RPMI8226 (cell line): Measurements from ENCODE around the gene ADSS1.

Source experiments
- DNase-seq: peaks from one replicate; pipeline ENCODE4 v3.0.0-alpha.2; 2015

The ADSS1 gene

DNA sequence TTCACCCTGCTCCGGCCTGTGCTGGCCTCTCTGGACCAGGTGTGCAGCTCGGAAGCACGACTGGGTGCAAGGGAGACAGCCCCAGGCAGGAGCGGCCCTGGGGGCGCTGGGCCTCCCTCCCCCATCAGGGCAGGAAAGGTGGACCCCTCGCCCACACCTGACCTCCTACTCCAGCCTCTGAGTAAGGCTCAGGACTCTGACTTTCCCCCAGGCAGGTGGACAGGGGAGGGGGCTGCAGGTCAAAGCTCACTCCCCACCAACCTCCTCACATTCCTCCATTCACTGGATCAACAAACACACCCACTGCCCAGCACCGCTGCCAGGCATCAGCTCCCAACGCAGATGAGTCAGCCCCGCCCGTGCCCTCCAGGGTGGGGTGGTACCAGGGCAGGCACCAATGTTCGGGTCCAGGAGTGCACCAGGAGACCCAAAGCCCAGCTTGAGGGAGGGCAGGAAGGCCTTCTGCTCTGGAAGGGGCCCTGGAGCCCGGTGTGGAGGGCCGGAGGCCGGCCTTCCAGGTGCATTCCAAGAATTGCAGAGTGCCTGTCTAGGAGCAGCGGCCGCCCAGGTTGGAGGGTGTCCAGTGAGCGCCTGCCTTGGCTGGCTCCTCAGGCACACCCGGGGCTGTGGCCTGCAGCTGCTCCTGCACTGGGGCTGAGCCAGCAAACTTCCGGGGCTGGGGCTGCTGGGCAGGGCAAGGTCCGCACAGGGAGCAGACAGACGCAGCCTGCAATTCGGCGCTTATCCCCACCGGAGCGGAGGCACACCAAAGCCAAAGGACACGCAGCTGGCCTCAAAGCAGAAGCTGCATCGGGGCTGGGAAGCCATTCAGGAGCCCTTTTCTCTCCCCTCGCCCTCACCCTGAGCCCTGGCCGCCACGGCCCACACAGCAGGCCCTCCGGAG is 36.2 kb upstream of the ADSS1 start:
- peak; percentile 75 for DNase-seq

DNA sequence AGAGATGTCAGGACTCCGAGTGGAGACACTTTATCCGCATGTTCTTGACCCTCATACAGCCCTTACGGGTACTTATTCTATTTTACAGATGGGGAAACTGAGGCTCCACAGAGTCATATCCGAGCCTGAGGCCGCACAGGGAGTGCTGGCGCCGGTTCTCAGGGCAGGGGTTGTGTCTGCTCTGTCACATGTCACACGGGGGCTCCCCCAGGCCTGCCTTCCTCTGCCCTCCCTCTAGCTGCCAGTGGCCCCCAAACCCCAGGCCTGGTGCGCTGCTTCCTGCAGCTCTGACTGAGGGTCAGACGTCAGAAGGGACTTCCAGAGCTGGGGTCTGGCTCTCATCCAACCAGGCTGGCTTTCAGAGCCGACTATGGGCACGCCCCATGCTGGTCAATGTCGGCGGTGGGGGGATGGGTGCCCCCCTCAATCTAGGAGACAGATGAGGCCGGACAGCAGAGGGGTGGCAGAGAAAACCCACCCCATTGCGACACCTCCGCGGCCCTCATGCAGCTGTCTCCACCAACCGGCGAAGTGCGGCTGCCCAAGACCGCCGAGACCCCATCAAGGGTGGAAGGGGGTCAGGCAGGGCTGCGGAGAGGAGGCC is 35.4 kb upstream of the ADSS1 start:
- DNase-seq: peak; percentile 37

DNA sequence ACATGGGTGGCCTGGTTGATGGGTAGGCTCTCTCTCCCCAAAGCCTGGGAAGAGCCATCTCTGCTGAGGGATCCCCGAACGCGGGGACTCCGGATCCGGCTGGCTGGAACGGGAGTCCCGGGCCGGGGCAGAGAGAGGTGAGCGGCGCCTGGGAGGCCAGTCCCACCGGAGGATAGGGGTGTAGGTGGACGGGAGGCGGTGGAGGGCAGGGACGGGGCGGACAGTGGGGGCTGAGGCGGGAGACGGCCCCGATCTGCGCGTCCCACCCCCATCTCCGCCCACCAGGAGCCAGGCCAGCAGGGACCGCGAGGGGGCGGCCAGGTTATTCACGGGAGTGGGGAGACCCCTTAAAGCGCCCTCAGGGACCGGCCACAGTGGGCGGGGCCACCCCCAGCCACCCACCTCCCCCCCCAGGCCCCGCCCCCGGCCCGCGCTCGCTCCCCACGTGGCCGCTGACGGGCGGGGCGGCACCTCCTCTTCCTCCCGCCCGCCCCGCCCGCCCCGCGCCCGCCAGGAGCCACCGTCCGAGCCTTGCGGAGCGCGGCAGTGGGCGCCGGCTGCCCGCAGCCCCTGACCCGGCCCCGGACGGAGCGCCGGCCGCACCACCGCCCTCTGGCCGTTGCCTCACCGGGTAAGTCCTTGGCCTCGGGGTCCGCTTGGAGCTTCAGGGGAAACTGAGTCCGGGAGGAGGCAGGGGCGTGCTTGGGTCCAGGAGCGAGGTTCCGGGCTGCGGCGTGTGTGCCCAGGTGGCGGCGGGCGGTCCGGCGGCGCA is 34.7 kb upstream of the ADSS1 start, which contains the start of gene INF2:
Gene INF2 (plus strand): TSS at position 510 of the 772 bp plus-strand sequence. CDS start 11,748 bp downstream, outside the sequence.
- peak; percentile 69 for DNase-seq

DNA sequence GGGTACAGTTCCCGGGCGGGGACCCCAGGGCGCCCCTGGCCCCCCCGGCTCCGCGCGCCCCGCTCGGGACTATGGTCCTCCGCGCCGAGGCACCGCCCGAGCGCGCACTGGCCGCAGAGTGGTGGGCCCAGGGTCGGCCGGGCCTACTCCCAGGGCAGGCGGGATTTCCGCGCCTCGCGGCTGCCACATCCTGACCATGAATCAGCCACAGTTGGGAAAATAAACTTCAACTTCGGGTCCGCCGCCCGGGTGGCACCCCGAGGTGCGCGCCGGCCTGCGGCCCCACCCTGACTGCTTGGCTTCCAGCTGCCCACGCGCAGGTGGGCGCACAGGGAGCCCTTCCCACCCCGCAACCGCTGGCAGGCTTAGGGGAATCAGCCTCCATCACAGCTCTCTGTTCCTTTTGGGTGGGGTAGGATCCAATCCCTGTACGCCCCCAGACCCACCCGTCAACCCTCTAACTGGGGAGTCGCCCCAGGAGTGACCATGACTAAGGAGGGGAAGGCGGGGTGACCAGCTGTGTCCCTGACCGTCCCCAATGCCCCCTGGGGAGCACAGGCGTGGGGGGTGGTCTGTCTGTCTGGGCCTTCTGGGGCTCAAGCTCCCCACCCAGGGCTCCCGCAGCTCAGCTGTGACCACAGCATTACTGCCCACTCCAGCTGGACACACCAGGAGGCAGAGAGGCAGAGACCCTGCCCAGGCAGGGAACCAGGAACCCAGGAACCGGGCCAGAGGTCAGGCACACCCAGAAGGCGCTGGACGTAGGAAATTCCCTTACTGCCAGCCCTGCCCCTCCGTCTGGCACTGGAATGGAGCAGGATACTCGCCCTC is 33.9 kb upstream of the ADSS1 start:
- DNase-seq: no peak

DNA sequence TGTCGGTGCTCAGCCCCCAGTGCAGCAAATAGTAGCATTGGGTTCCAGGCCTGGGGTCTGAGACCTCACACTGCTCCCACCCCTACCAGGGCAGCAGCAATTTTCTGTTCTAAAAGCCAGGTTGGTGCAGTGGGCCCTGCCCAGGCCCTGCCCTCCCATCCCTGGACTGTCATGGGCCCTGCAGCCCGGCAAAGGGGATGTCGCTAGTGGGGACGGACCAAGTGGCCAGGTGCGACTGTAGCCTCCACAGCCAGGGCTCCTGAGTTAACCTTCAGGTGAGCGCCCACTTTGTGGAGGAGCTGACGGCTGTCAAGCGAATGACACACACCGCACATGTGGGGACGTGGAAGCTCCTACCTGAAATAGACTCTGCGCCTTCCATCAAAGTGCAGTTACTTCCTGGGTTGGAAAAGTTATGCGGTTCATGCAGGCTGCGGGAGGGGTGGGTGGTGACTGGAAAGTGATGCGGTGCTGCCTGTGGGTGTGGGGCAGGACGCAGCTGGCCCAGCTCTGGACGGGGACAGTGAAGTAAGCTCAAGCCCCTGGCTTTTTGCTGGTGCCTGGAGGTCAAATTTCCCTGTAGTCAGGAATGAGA is 33.1 kb upstream of the ADSS1 start:
- DNase-seq: no peak

DNA sequence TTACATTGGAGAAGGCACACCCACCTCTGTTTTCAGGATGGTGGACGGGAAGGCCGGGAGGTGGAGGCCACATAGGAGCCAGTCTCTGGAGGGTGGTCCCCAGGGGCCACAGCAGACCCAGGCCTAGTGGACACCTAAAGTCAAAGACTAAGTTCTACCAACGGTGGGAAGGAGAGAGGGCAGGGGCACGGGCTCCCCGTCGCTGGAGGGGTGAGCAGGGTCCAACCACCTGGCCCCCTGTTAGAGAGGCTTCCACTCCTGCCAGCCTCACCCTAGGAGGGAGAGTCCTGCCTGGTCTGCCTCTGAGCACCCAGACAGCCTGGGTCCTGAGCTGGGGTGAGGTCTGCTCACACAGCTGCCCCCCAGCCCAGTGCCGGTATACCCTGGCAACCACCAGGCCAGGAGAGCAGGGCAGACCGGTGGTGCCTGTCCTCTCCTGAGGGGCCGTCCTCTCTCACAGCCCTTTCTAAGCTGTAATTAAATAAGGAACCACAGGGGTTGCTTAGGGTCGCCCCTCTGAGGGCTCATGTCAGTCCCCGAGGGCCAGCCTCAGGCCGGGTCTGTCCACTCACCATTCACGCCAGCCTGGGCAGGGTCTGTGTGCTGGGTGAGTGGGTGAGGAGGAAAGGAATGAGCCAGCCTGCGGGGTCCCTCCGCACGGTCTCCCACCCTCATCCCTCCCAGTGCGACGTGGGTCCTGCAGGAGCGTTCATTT is 32.3 kb upstream of the ADSS1 start:
- no peak for DNase-seq

DNA sequence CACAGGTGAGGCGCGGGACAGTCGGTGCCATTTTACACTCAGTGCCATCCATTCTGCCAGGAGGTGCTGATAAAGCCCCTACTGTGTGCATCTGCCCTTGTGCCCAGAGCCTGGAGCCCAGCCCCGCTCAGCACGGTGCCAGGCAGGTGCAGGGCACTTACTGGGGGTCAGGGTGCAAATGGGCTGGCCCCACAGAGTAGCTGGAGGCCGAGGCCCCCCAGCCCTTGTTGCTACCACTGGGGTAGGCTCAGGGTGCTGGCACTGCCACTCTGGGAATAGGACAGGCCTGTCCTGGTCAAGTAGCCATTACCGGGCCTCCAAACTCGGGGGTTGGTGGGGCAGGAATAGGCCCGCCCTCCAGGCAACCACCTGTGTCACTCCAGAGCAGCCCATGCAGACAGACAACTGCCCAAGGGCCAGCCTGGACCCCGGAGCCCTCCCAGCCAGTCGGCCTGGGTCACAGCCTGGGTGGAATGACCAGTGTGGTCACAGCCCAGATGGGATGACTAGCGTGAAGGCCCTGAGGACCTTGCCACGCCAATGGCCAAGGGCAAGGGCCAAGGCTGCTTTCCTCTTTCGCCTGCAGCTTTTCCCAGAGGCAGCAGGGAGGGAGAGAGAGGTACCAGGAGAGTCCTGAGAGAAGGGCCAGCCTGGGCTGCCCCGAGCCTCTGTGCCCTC is 31.6 kb upstream of the ADSS1 start:
- no peak for DNase-seq

DNA sequence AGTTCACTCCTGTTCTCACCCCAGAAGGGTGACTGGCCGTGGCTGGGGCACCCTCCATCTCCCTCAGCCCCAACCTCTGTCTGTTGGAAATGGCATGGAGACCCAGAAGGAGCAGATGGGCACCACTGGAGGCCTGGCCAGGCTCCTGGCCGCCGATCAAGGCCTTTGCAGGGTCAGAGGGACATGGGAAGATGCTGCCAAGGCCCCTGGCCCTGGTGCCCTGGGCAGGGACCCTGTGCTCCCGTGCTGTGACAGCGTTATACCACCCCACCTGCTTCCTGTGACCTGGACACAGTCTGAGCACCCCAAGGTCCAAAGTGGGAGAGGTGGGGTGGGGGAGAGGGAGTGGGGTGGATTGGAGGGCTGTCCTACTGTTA is 31.1 kb upstream of the ADSS1 start:
- DNase-seq: no peak

DNA sequence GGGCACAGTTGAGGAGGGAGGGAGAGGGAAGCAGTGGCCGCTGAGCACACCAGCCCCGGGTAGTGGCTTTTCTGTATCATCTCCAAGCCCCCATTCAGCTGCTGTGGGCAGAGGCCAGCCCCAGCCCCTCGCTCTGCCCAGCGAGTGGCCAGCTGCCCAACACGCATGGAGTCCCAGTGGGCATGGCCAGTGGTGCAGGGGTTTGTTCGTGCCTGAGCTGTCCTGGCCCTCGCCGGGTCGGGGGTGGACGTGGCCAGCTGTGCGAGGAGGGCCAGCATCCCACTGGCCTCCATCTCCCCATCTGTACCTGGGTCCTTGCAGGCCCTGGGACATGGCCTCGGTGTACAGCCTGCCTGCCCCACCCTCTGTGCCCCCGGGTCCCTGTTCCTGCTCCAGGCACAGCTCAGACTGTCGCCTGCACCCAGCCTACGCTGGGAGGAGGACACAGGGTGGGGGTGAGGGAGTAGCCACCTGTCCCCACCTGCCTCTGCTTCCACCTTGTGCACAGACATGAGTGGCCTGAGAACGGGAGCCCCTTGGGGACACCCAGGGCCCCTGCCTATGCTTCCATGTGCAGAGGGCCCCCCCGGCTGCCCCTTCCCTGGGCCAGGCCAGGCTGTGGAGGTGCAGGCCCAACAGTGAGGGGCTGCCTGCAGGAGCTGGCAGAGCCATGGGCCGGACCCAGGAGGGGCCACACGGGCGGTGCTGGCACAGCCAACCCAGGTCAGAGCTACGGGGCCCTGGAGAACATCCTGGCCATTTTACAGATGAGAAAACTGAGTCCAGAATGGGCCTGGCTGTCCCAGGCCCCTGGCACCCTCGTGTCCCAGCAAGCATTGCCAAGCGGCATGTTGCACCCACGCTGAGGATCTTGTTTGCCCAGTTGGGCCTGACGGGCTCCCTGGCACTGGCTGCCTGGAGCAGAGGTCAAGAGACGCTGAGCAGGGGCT is 30.3 kb upstream of the ADSS1 start:
- DNase-seq: no peak

DNA sequence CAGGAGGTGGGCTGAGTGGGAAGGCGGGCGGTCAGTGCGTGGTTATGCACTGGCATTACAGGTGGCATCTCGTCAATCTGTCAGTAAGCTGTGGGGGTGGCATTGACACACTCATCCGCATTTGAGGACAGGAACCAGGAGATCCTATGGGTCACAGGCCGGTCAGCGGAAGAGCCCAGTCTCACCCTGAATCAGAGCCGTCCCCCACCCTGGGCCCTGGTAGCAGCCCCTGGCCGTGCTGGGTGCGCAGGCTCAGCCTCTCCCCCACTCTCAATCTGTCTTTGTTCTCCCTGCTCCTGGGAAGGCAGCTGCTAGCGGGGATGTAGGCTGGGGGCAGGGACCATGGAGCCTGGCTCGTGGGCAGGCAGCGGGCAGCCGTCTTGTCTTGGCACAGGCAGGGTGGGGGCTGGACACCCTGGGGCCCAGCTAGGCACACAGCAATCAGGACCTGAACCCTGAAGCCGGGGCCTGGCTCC is 29.5 kb upstream of the ADSS1 start:
- no peak for DNase-seq

DNA sequence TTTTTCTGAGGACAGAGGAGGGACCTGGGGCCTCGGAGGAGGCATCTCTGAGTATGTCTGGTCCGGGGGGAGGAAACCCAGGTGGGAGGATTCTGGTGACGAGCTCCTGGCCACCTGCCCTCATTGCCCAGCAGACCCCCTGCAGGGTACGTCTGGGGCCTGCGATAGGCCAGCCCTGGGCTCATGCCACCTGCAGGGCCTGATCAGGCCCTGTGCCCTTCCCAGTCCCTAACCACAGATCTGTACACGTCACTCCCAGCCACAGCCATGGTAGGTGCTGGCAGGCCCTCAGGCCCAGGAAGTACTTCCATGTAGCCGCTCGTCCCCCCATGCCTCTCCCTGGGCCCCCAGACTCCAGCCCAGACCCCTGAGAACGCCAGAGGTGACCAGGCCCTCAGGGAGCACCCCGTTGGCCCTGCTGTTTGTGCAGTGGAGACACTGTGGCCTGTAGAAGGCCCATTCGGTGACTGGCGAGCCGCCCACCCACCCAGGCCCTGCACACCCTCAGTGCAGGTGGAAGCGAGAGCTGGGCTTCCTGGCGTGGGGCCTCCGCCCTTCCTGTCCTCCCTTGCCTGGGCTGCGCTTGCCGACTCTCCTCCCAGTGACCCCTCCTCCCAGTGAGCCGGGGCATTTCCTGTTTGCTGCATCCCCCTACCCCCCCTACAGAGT is 28.9 kb upstream of the ADSS1 start:
- DNase-seq: no peak

DNA sequence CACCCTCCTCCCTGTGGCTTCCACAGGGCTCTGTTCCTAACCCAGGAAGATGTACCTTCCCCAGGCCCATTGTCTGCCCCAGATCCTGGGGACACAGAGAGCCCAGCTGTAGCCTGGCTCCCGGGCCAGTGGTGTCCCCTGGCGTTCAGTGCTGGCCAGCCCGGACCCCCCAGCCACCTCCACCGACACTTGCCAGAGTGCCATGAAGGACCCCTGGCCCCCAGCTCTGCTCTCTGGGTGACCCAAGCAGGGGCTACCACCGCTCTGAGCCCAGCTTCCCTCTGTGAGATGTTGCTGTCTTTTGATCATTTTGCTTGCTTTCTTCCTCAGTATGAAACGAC is 28.4 kb upstream of the ADSS1 start:
- no peak for DNase-seq

DNA sequence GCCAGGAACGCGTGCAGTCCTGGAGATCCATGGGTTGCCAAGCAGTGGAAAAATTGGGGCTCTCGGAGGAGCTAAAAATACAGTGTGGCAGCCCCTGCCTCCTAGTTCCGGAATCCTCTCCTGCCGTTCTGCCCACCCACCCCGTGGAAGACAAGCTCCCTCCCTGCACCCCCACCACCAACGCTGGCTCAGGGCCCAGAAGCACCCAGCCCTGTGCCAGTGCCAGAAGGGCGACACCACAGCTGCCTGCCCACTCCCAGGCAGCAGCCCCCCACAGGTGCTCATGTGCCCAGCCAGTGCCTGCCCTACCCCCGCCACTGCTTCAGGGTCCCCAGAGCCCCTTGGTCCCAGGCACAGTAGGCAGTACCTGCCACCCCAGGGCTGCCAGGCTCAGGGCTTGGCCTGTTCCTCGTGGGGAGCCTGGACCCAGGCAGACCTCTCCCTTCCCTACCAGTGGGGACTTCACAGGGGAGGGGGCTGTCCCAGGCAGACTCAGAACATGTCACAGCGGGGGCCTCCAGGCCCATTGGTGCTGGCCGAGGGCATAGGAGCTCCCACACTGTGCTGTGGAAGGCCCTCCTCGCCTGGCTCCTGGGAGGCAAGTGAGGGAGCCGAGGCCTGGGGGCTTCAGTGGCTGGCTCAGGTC is 27.2 kb upstream of the ADSS1 start:
- no peak for DNase-seq

DNA sequence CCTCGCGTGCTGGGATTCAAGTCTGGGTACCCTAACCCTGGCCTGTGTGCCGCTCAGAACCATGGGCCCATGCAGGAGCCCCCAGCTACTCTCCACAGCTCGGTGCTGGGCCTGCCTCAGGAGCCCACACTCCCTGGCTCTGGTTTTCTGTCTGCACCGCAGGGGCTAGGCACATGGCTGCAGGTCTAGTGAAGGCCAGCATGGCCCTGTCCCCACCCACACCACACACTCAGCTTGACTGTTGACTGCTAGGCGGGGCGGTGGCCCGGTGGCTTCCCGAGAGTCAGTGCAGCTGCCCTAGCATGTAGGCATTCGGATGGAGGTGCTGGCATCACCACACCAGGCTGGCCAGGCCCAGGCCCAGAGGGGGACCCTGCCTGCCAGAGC is 26.7 kb upstream of the ADSS1 start:
- DNase-seq: no peak

DNA sequence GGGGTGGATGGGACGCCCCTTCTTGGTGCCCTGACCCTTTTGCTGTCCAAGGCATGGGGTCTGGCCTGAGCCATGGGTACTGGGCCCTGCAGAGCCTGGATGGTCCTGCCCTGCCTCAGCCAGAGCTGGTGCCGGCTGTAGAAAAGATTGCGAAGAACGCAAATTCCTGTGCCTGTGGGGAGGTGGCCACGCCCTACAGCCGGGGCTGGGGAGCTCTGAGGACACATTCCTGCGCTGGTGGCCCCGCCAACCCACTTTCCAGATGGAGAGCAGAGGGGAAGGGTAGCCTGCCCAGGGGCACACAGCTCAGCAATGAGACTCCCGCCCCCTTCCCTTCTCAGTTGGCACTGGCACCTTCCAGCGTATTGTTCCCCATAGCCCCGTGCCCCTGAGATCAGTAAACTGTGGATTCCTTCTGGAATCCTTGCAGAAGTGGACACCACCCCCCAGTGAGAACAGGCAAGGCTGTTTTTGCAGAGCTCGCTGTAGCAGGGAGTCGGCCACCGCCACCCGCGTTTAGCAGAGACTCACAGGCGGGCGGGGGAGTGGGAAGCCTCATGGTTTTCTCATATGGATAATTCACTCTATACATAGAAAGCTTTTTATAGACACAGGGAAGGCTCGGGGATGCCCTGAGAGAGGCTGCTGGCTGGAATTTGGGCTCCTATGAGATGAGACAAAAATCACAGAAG is 26.0 kb upstream of the ADSS1 start:
- DNase-seq: no peak

DNA sequence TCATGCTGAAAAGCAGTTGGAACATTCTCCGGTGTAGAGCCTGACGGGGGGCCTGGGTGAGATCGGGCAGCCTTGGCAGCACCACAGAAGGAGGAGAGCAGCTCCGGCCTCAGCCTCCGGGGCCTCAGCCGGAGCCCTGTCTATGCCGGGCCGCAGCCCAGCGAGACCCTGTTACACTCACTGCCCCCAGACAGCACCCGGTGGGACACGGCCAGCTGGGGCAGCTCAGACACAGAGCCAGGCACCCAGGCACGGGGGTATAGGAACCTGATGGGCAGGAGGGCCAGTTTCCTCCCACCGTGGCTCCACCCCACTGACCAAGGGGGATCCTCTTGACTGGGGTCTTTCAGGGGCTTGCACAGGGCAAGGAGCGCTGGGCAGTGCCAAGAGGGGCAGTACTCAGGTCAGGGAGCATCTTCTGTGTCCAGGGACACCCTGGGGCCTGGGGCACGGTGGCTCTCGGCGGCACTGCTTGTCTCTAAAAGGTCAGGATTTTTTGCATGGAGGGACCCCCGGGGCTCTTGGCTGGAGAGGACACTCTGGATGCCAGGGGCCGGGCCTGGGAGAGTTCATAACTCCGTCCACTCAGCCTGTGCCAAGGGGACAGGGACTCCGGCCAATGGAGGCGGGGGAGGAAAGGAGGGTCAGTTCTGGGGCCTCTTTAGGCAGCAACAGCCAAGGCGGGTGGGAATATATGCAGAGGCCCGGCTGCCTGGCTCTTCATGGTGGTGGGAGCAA is 25.2 kb upstream of the ADSS1 start:
- no peak for DNase-seq

DNA sequence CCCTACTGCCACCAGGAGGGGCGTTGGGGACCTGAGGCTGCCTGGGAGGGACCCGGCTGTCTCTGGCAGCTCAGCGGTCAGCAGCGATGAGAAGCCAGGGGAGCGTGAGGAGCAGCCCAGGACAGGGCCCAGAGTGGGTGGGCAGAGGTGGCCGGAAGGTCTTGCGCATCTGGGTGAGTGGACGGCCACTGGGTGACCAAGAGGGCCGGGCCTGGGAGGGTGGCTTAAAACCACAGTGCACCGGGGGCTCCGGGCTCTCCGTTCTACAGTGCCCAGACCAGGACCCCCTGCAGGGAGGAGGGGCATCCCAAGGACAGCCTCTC is 24.6 kb upstream of the ADSS1 start:
- DNase-seq: no peak
